H1 (cell line): Measurements from ENCODE around the gene LAMB1. TPM values are rescaled to one million over a fixed set of nuclear protein-coding genes. Genes with fewer than 3 reads are reported as not detected.

Source experiments
- CTCF ChIA-PET: fragments of 300-600 bp; sonication (Branson Sonifier 250); formaldehyde crosslinking; loops from one replicate; lab custom pipeline; 2021; ENCODE audit not compliant: partially characterized antibody; lab: Charles Lee
- POLR2A ChIA-PET: fragments of 300-600 bp; sonication (Branson Sonifier 250); formaldehyde crosslinking; loops from one replicate; lab custom pipeline; 2021; ENCODE audit warnings: inconsistent platforms; ENCODE audit not compliant: partially characterized antibody; lab: Charles Lee
- DNase-seq, 2 experiments: peaks; one replicate each; pipeline versions ENCODE4 v3.0.0 to v3.0.0-alpha.2; 2010 to 2022; ENCODE audit warnings: low spot score in 2 of 2, low read depth in 1 of 2, mixed read lengths in 1 of 2
- FAIRE-seq: peaks from 2 replicates; lab custom pipeline; 2011; peaks lifted over from hg19 to GRCh38; lab: Jason Lieb, UNC
- H2AFZ ChIP-seq: 2 replicates; pipeline ENCODE4 v1.8.1; 2012; ENCODE audit warnings: low read length, inconsistent platforms
- H2AK5ac ChIP-seq: 2 replicates; pipeline ENCODE4 v1.6.1; 2013; ENCODE audit warnings: low read depth, low read length
- H2BK120ac ChIP-seq: replicated peaks from 2 replicates; pipeline ENCODE3; 2013; ENCODE audit warnings: low read depth, low read length, inconsistent platforms
- H2BK12ac ChIP-seq: 2 replicates; pipeline ENCODE4 v1.6.1; 2013; ENCODE audit warnings: low read depth, low read length
- H2BK15ac ChIP-seq: 2 replicates; pipeline ENCODE4 v1.6.1; 2013; ENCODE audit warnings: low read length
- H2BK20ac ChIP-seq: 2 replicates; pipeline ENCODE4 v1.6.1; 2013; ENCODE audit warnings: low read length
- H2BK5ac ChIP-seq: 2 replicates; pipeline ENCODE4 v1.6.1; 2013; ENCODE audit warnings: low read depth, low read length
- H3K14ac ChIP-seq: 2 replicates; pipeline ENCODE4 v1.6.1; 2013; ENCODE audit warnings: inconsistent platforms; ENCODE audit not compliant: insufficient read length
- H3K18ac ChIP-seq: 2 replicates; pipeline ENCODE4 v1.6.1; 2013; ENCODE audit warnings: low read length; ENCODE audit errors: extremely low read depth
- H3K23ac ChIP-seq: 2 replicates; pipeline ENCODE4 v1.6.1; 2013; ENCODE audit warnings: inconsistent platforms; ENCODE audit not compliant: insufficient read length
- H3K23me2 ChIP-seq: 2 replicates; pipeline ENCODE4 v1.6.1; 2013; ENCODE audit warnings: low read depth, low read length
- H3K27ac ChIP-seq: 2 replicates; pipeline ENCODE4 v1.6.1; 2011; ENCODE audit warnings: low read depth, low read length, inconsistent platforms
- H3K27me3 ChIP-seq, 4 experiments: replicated peaks in 1 of 4; 1 replicate in 1 of 4; 2 replicates in 3 of 4; pipeline versions ENCODE4 v1.6.1 to v1.8.1; 2011 to 2013; ENCODE audit warnings: low read length in 3 of 4, mild to moderate bottlenecking in 3 of 4, inconsistent platforms in 2 of 4, mixed read lengths in 2 of 4, moderate library complexity in 1 of 4; ENCODE audit not compliant: control insufficient read depth in 3 of 4, insufficient read depth in 3 of 4; ENCODE audit errors: extremely low read depth in 1 of 4
- H3K36me3 ChIP-seq, 4 experiments: 2 replicates each; pipeline versions ENCODE4 v1.6.1 to v1.8.1; 2011 to 2013; ENCODE audit warnings: mild to moderate bottlenecking in 4 of 4, low read length in 3 of 4, moderate library complexity in 2 of 4, control low read depth in 1 of 4, inconsistent platforms in 1 of 4; ENCODE audit not compliant: insufficient read depth in 4 of 4, control insufficient read depth in 2 of 4
- H3K4ac ChIP-seq: replicated peaks from 2 replicates; pipeline ENCODE3; 2013; ENCODE audit warnings: low read length, low read depth, mixed read lengths, inconsistent platforms; ENCODE audit not compliant: insufficient read length
- H3K4me1 ChIP-seq, 4 experiments: replicated peaks in 1 of 4; 1 replicate in 1 of 4; 2 replicates in 3 of 4; pipeline versions ENCODE4 v1.6.1 to v1.8.1; 2011 to 2013; ENCODE audit warnings: low read length in 3 of 4, inconsistent platforms in 2 of 4, mixed read lengths in 1 of 4; ENCODE audit not compliant: insufficient read depth in 4 of 4, control insufficient read depth in 3 of 4
- H3K4me2 ChIP-seq, 2 experiments: 2 replicates each; pipeline versions ENCODE4 v1.6.1 to v1.8.1; 2011 to 2013; ENCODE audit warnings: low read depth in 2 of 2, low read length in 2 of 2, control low read depth in 1 of 2, inconsistent platforms in 1 of 2, mild to moderate bottlenecking in 1 of 2; ENCODE audit not compliant: insufficient read depth in 1 of 2
- H3K4me3 ChIP-seq, 4 experiments: fragments of 200-600, 300-600 bp in 1 of 4; sonication (generic), shearing (Covaris generic), sonication (Bioruptor Twin) in 1 of 4; 2 replicates each; pipeline versions ENCODE4 v1.5.1 to v1.8.1; 2011 to 2016; ENCODE audit warnings: low read length in 4 of 4, low read depth in 3 of 4, control low read depth in 2 of 4, inconsistent platforms in 2 of 4, mild to moderate bottlenecking in 2 of 4, mixed read lengths in 1 of 4, moderate library complexity in 1 of 4; ENCODE audit not compliant: insufficient read depth in 2 of 4; ENCODE audit errors: extremely low read depth in 1 of 4
- H3K56ac ChIP-seq: replicated peaks from 2 replicates; pipeline ENCODE3; 2013; ENCODE audit warnings: low read depth, mild to moderate bottlenecking, mixed read lengths, low read length, inconsistent platforms; ENCODE audit not compliant: insufficient read length
- H3K79me1 ChIP-seq: 2 replicates; pipeline ENCODE4 v1.6.1; 2013; ENCODE audit warnings: low read depth, low read length, control low read depth
- H3K79me2 ChIP-seq, 2 experiments: 2 replicates each; pipeline versions ENCODE4 v1.6.1 to v1.8.1; 2012 to 2013; ENCODE audit warnings: low read length in 2 of 2, mild to moderate bottlenecking in 2 of 2, inconsistent platforms in 1 of 2; ENCODE audit not compliant: insufficient read depth in 2 of 2, control insufficient read depth in 1 of 2
- H3K9ac ChIP-seq, 4 experiments: replicated peaks in 1 of 4; 1 replicate in 1 of 4; 2 replicates in 3 of 4; pipeline versions ENCODE4 v1.6.1 to v1.8.1; 2011 to 2013; ENCODE audit warnings: low read depth in 3 of 4, low read length in 3 of 4, control low read depth in 2 of 4, mild to moderate bottlenecking in 2 of 4, moderate library complexity in 2 of 4, inconsistent platforms in 1 of 4; ENCODE audit errors: extremely low read depth in 1 of 4
- H3K9me3 ChIP-seq, 2 experiments: 2 replicates each; pipeline versions ENCODE4 v1.6.1 to v1.8.1; 2012 to 2013; ENCODE audit warnings: mild to moderate bottlenecking in 2 of 2, moderate library complexity in 2 of 2, control low read depth in 1 of 2, inconsistent platforms in 1 of 2, low read depth in 1 of 2, low read length in 1 of 2, mixed read lengths in 1 of 2; ENCODE audit not compliant: insufficient read depth in 2 of 2
- H4K20me1 ChIP-seq, 2 experiments: replicated peaks in 1 of 2; 2 replicates each; pipeline versions ENCODE3 to v1.8.1; 2011 to 2013; ENCODE audit warnings: inconsistent platforms in 2 of 2, low read length in 2 of 2, mild to moderate bottlenecking in 1 of 2; ENCODE audit not compliant: insufficient read depth in 2 of 2, control insufficient read depth in 1 of 2
- H4K5ac ChIP-seq: 2 replicates; pipeline ENCODE4 v1.6.1; 2013; ENCODE audit warnings: low read length, low read depth, mixed read lengths, inconsistent platforms; ENCODE audit not compliant: insufficient read length
- H4K8ac ChIP-seq: 2 replicates; pipeline ENCODE4 v1.8.0; 2013; ENCODE audit warnings: mild to moderate bottlenecking, moderate library complexity, low read length, inconsistent platforms; ENCODE audit not compliant: insufficient read depth; ENCODE audit errors: extremely low read depth
- H4K91ac ChIP-seq: replicated peaks from 2 replicates; pipeline ENCODE3; 2013; ENCODE audit warnings: low read length, mixed read lengths, inconsistent platforms; ENCODE audit not compliant: insufficient read length
- BACH1 ChIP-seq: IDR thresholded peaks from 2 replicates; pipeline ENCODE4 v1.6.1; 2012; ENCODE audit warnings: low read length, improper control_type of control experiment
- CEBPB ChIP-seq: IDR thresholded peaks from 2 replicates; pipeline ENCODE4 v1.6.1; 2012; ENCODE audit warnings: low read depth, low read length
- EZH2 ChIP-seq: fragments of 200-600 bp; sonication (generic); IDR thresholded peaks from 2 replicates; pipeline ENCODE4 v1.7.1; 2012; ENCODE audit warnings: low read depth, mild to moderate bottlenecking, moderate library complexity, low read length, inconsistent platforms; ENCODE audit not compliant: severe bottlenecking
- FOSL1 ChIP-seq: IDR thresholded peaks from 2 replicates; pipeline ENCODE4 v1.6.1; 2011; ENCODE audit warnings: mild to moderate bottlenecking, low read depth, low read length, moderate library complexity; ENCODE audit not compliant: insufficient read depth
- GABPA ChIP-seq: IDR thresholded peaks from 2 replicates; pipeline ENCODE4 v1.6.1; 2011; ENCODE audit warnings: mild to moderate bottlenecking, low read length, moderate library complexity, borderline replicate concordance; ENCODE audit not compliant: insufficient read depth
- HDAC2 ChIP-seq, 2 experiments: fragments of 300-600 bp in 1 of 2; sonication (generic) in 1 of 2; IDR thresholded peaks; 2 replicates each; pipeline ENCODE4 v1.6.1; 2011 to 2012; ENCODE audit warnings: low read depth in 2 of 2, low read length in 2 of 2, mild to moderate bottlenecking in 2 of 2, moderate library complexity in 2 of 2, borderline replicate concordance in 1 of 2, inconsistent platforms in 1 of 2
- KDM5A ChIP-seq: fragments of 200-600 bp; IDR thresholded peaks from 2 replicates; pipeline ENCODE4 v1.7.1; 2012; ENCODE audit warnings: mild to moderate bottlenecking, low read length, inconsistent platforms, mixed read lengths
- RNF2 ChIP-seq: fragments of 200-900, 300-1000 bp; sonication (generic); IDR thresholded peaks from 2 replicates; pipeline ENCODE4 v1.7.1; 2016; ENCODE audit warnings: borderline replicate concordance, low read depth, mild to moderate bottlenecking, antibody characterized with exemption, low read length; ENCODE audit not compliant: poor library complexity, severe bottlenecking; ENCODE audit errors: missing control alignments
- RXRA ChIP-seq: IDR thresholded peaks from 2 replicates; pipeline ENCODE4 v1.6.1; 2011; ENCODE audit warnings: low read depth, mild to moderate bottlenecking, low read length, moderate library complexity; ENCODE audit not compliant: insufficient read depth
- SP4 ChIP-seq: IDR thresholded peaks from 2 replicates; pipeline ENCODE4 v1.6.1; 2012; ENCODE audit warnings: low read length, inconsistent platforms
- TAF7 ChIP-seq: optimal IDR thresholded peaks from 2 replicates; pipeline ENCODE3; 2011; ENCODE audit warnings: low read depth, mild to moderate bottlenecking, inconsistent platforms, low read length, moderate library complexity, borderline replicate concordance
- ZNF274 ChIP-seq: IDR thresholded peaks from 2 replicates; pipeline ENCODE4 v1.7.0; 2012; ENCODE audit warnings: low read length, borderline replicate concordance; ENCODE audit errors: extremely low read depth
- WGBS, 2 experiments: shearing (Covaris generic) in 1 of 2; methylation state at CpG; one replicate each; pipeline versions ENCODE4 v1.1.6 to v1.1.7; 2013 to 2015; ENCODE audit warnings: low lambda C conversion rate in 2 of 2, mixed read lengths in 2 of 2, inconsistent platforms in 1 of 2, low coverage in 1 of 2, missing lambda C conversion rate in 1 of 2; ENCODE audit not compliant: insufficient replicate concordance in 2 of 2, insufficient coverage in 1 of 2, insufficient read length in 1 of 2; ENCODE audit errors: extremely low coverage in 1 of 2, missing lambda C conversion rate in 1 of 2; 5-methylcytosine and 5-hydroxymethylcytosine counted together
- polyA plus RNA-seq, 7 experiments: library from polyadenylated mRNA; depleted of rRNA in 3 of 7; stranded (reverse) in 5 of 7; unstranded in 2 of 7; fragments of >200 nt in 5 of 7; fragments of 200-250 nt in 2 of 7; gene quantifications; 1 replicate in 5 of 7; 2 replicates in 1 of 7; 4 replicates in 1 of 7; pipeline versions ENCODE4 v1.2.1 to v1.2.3, GENCODE V29; 2011 to 2013; ENCODE audit warnings: missing spikeins in 2 of 7, mixed read lengths in 2 of 7
- total RNA-seq: library from RNA; stranded (reverse); fragmentation: NEBNext Ultra II Directional; extraction: Animal tissue kit (Norgen Biotek cat#: 25700); gene quantifications from 2 replicates; pipeline ENCODE4 v1.2.1, GENCODE V29; 2021

The LAMB1 gene
- total and polyA plus RNA-seq, 2 of the 8 experiments (the other 6 are each of a cell fraction or from before 2014, with no cell fraction given): 31.9 to 38.5 TPM

DNA sequence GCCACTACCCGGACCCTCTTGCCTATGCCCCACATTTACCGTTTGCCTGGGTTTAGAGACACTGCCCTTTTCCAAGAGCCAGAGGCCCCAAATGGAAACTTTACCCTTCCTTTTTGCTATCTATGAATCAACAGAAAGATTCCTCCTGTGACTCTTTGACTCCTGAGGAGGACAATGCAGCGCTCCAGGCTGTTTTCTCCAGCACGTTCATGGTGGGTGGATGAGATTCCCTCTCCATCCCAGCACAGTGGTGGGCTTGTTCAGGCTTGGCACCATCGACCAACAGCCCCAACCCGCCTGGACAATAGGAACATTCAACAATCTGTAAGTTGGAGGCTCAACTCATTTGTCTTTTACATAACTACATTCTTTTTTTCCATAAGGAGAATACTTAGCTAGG is 56.1 kb downstream of the LAMB1 start:
- Histone ChIP-seq H3K79me2 (no peaks in the 10 kb centered on the region), H2BK12ac (no peak overlapping the region), H4K91ac (no peak overlapping the region), H3K4me3 (no peak overlapping the region), H2BK5ac (no peak overlapping the region), H3K27ac (no peak overlapping the region), H4K5ac (no peak overlapping the region), H2BK15ac (no peak overlapping the region), H3K56ac (no peak overlapping the region), H2AK5ac (no peak overlapping the region), H3K79me1 (no peaks in the 10 kb centered on the region), H3K9me3 (no peaks in the 10 kb centered on the region), H3K4me2 (no peak overlapping the region), H4K20me1 (no peaks in the 10 kb centered on the region), H3K14ac (no peak overlapping the region), H3K36me3 (peaks cover 0 to 32% (median 9%) of the 10 kb centered on the region in 4 experiments; a peak in 3 of 8 replicates), H2BK20ac (no peak overlapping the region), H3K9ac (no peak overlapping the region), H3K23ac (no peak overlapping the region), H2AFZ (no peak overlapping the region), H3K4me1 (peaks cover 0 to 6% (median 3%) of the 10 kb centered on the region in 4 experiments; a peak in 4 of 7 replicates), H2BK120ac (no peak overlapping the region), H3K4ac (no peak overlapping the region), H3K23me2 (no peaks in the 10 kb centered on the region), H3K27me3 (no peaks in the 10 kb centered on the region), H3K18ac (no peak overlapping the region), H4K8ac (no peak overlapping the region)
- 93% methylated on average over 6 of the region's 6 CpGs; no CpG with 5 or more reads in 1 of the 2 experiments for WGBS, 2 experiments
- no peak for FAIRE-seq
- POLR2A ChIA-PET: interaction anchor here (0.7 to 1.0 kb wide), 2 partner anchors 9 to 779 kb away, joined by 3 to 4 read pairs; no protein-coding TSS in a partner anchor
- CTCF ChIA-PET: interaction anchor here (0.8 kb wide), 2 partner anchors 13 to 198 kb away, joined by 3 read pairs; no protein-coding TSS in a partner anchor
- DNase-seq: no peak
- no peak for TF ChIP-seq BACH1
- TF ChIP-seq FOSL1: no peak
- TF ChIP-seq RXRA: no peak
- no peak for TF ChIP-seq RNF2
- no peak for TF ChIP-seq EZH2
- no peak for TF ChIP-seq ZNF274
- no peak for TF ChIP-seq TAF7
- TF ChIP-seq SP4: no peak
- TF ChIP-seq GABPA: no peak
- no peak for TF ChIP-seq CEBPB
- TF ChIP-seq HDAC2 (IDR thresholded peaks at IDR 0.05; ENCODE audit: borderline replicate concordance in 1 of 2, low read depth in 2 of 2, low read length in 2 of 2): no peak
- TF ChIP-seq KDM5A: no peak
